HG03469 (cell line): ENCODE data around the gene STARD3.

Experiments
- ATAC-seq: cut with Tn5 transposase; IDR thresholded peaks from one replicate; pipeline ENCODE4 v1.9.1; 2021; ENCODE audit warnings: mild to moderate bottlenecking, moderate library complexity, moderate number of reproducible peaks; ENCODE audit not compliant: unreplicated experiment

The STARD3 gene

GRCh38 chr17:39603304-39604016 lies 33.5 kb upstream of the STARD3 start:
- ATAC-seq: no peak

DNA sequence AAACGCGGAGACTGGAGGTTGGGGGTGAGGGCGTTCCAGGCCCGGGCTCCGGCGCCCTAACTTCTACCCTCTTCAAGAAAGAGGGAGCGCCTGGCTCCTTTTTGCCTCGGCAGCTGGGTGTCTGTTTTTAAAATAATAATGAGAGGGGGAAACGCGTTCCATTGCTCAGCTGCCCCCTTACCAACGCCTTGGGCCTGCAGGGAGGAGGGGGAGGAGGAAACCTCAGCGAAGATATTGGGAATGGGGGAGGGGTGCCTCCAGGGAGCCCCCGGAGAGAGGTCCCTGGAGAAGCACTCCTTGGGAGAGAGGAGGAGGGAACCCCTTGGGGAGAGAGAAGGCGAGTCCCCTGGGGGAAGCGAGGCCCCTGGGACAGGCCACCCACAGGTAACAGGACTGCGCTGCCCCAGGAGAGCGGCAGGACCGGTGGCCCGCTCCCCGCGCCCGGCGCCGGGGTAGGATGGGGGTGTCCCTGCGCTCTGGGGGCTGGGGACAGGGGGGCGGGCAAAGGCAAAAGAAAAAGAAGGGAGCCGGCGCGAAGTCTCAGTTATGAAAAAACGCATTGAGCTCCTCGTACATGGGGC lies 31.9 kb upstream of the STARD3 start:
- no peak for ATAC-seq

GRCh38 chr17:39605492-39606433 lies 31.2 kb upstream of the STARD3 start:
- ATAC-seq: no peak

DNA sequence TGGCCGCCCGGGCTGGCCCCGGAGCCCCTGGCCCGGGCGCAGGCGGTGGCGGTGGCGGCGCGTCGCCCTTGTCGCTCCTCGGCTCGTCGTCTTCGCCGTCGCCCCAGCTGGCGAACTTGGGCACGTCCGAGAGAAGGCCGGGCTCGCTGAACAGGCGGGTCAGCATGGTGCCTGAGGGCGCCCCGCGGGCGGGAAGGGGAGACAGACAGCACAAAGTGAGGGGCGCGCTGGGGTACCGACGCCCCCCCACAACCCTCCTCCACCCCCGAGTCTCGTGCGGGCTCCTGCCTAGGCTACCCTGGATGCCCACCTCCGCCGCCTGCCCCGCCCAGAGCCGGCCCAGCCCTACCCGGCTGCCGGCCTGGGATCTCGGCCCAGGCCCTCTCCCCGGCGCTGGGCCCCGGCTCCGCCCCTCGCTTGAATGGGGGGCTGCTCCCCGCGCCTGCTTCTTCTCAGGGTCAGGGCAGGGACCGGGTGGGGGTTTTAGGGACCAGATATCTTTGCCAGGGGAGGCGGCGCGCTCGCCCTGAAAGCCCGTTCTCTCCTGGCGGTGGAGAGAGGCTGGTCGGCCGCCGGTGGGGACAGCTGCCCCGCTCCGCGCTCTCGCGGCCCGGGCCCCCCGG lies 30.4 kb upstream of the STARD3 start:
- ATAC-seq: no peak

- ATAC-seq: no peak
Measured at GRCh38 chr17:39607057-39607850, 29.7 kb upstream of the STARD3 start.

- no peak for ATAC-seq
Measured at GRCh38 chr17:39607851-39608130, 29.2 kb upstream of the STARD3 start, which contains the start of gene NEUROD2. Gene NEUROD2 (minus strand): TSS chr17:39607920. CDS start chr17:39606599, 1,321 bp downstream.

GRCh38 chr17:39608142-39608981 lies 28.6 kb upstream of the STARD3 start:
- ATAC-seq: no peak

DNA sequence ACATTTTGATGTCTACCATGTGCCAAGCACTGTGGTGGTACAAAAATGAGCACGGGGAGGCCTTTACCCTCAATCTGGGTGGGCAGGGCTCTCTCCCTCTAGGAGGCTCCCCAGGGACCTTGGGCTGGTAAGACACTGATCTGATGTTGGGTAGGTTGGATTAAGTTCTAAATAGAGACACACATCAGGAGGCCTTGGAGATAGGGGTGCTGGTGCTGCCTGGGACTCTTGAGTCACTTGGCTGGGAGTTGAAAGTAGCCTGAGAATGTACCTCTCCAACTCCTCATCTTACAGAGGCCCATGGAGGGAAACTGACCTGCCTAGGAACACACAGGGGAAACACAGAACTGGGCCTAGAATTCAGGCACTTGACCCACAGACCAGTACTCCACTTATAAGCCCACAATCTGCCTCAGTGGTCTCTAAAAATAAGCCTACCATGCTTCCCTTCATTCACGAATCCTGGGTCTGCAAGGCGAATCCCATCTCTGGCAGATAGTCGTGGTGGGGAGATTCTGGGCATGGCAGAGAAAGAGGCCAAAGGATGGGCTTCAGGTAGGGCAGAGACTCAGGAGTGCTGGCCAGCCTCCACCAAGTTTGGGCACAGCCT lies 27.4 kb upstream of the STARD3 start:
- no peak for ATAC-seq

DNA sequence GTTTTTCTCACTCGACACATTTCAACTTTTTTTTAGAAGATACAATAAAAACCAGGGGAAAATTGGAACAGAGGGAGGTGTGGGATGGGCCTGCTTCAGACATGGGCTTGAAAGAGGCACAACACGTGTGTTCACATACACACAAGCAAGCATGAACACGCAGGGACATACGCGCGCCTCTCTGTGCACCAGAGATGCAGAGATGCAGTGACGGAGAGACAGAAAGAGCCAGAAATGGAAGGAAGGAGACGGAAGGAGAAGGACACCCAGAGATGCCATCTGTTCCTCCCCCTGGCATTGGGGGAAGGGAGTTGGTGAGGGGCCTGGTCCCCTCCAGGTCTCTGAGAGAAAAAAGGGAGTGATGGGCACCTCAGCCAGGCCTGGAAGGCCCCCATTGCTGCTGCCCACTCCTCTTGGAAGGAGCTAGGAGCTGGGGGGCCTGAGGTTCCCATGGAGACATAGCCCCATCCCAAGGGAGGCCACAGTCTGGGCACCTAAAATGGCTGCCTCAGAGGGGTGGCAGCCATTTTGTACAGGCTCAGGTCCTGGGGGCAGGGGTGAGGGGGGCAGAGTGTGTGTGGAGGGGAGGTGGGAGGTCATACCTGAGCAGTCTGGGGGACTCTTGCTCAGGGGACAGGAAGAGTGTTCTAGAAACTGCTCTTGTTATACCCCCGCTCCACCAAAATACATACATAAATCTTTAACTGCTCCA lies 25.4 kb upstream of the STARD3 start:
- ATAC-seq: no peak

- ATAC-seq: no peak
Measured at GRCh38 chr17:39612291-39612894, 24.6 kb upstream of the STARD3 start.

- ATAC-seq: no peak
Measured at GRCh38 chr17:39612935-39613464, 23.9 kb upstream of the STARD3 start.

GRCh38 chr17:39614545-39615157 lies 22.3 kb upstream of the STARD3 start:
- no peak for ATAC-seq

DNA sequence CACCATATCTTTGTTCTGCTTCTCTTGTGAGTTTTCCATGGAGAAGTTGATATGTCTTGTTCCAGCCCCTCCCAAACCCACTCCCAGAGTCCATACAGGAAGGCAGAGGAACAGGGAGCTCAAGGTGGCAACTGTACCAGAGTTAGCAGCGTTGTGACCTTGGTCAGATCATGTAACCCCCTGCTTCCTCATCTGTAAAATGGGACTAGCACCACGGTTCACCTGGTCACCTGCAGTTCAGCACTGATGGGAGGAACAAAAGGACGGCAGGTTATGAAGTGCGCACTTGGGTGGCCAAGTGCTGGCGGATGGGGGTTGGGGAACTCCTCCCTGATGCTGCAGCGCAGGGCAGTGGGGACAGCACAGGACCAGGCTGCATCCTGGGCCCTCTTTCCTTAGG lies 21.5 kb upstream of the STARD3 start:
- no peak for ATAC-seq

DNA sequence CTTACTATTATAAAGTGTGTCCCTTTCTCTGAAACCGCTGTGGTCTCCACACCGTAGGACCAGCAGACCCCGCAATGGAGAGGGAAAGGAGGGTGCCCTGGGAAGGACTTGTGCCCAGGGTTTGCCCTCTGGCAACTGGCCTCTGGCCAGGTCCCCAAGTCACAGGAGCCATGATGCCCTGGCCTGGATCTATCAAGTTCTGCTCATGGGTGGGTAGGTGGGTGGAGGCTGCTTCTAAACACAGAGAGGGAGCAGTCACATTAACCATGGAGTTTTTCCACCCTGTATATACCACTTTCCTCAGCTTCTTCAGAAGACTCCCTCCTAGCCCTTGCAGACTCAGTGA lies 19.9 kb upstream of the STARD3 start:
- no peak for ATAC-seq

DNA sequence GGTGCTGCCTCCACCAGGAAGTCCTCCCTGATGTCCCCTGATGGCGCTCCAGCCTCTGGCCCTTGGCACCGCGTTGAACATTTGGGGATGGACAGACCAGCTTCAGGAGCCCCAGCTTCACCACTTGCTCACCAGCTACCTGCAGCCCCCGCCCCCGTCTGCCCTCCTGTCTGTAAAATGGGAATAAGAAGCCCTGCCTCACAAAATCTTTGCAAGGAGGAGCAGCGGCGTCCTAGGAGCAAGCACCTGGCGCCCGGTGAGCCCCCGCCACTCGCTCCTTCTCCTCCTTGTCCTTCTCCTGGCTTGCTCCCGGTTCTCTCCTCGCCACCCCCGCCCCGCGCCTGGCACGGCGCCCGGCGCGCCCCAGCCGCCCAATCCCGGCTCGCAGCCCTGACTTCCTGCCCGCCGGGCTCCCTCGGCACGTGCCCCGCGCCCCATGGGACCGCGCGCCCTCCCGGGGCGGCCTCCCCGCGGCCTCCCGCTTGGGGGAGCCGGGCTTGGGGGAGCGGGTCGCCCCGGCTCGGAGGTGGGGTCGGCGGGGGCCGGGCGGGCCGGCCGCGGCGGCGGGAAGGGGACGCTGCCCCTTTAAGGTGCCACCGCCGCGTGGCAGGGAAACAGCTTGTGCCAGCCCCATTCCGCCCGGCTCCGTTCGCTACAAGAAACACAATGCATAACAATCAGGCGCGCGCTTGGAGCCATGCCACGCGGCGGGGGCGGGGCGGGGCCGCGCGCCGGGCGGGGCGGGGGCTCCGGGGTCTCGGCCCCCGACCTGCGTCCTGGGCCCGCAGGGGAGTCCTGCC lies 19.3 kb upstream of the STARD3 start:
- no peak for ATAC-seq

- no peak for ATAC-seq
Measured at GRCh38 chr17:39618246-39618913, 18.6 kb upstream of the STARD3 start.
